GM23248 (cell line): ENCODE data around the gene SYNDIG1.

ENCODE experiments used
- EZH2 ChIP-seq: fragments of 200-600 bp; sonication (generic); IDR thresholded peaks from 2 replicates; pipeline ENCODE4 v1.6.1; 2018; ENCODE audit warnings: antibody characterized with exemption, mild to moderate bottlenecking; ENCODE audit not compliant: insufficient read depth, poor library complexity, severe bottlenecking
- EZH2phosphoT487 ChIP-seq: fragments of 200-600 bp; sonication (generic); IDR thresholded peaks from 2 replicates; pipeline ENCODE4 v1.6.1; 2018; ENCODE audit warnings: antibody characterized with exemption, moderate library complexity, mild to moderate bottlenecking, low read depth; ENCODE audit not compliant: insufficient read depth

DNA sequence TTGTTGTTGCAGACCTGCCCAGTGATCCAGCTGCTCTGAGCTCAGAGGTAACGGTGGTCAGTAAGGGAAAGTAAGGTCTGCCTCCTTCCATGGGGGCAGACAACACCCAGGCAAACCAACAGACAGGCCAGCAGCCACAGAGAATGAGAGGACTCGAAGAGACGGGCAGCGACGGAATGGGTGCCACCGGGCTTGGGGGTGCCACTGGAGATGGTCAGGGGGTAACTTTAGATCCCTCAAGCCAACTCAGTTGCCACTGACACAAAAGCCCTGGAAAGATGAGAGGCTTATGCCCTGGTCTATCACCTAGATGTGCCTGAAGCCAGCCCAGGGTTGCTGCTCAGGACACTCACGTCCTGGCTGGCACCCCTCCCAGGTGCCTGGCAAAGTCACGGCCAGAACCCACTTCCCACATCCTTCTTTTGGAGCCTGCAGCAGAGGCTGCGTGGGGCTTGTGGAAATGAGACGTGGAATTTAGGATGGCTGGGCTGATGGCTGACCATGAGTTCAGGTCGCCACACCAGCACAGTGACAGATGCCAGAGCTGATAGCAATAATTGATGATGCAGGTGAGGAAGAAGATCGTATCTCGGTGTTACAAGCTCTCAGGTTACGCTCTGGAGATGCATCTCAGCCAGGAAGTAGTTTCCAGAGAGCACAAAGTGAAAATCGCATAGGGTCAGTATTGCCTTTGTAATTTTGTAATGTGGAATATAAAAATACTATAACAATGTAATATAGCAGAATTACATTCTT, 209.1 kb downstream of the SYNDIG1 start:
- TF ChIP-seq EZH2 (no peak), EZH2phosphoT487 (no peak)
